Measurements from ENCODE around the gene ADH5.
A peak's percentile ranks its signal among the peaks of the same experiment; 100 is the strongest.
"Not testable (repeated sequence)": the region's sequence is repeated elsewhere in the genome, so short reads cannot be mapped to it uniquely, and the experiment has no call there.

The ADH5 gene

GRCh38 chr4:99088481-99089365 lies at the start of gene ADH5:
TSS of gene ADH5 (minus strand) at chr4:99088788. CDS start at chr4:99088700, 88 bp downstream.
- peak; percentile 62 for DNase-seq

GRCh38 chr4:99136329-99136728 lies 47.7 kb upstream of the ADH5 start:
- no peak for DNase-seq

- DNase-seq, result no peak
These were observed 47.1 kb upstream of the ADH5 start for GRCh38 chr4:99135541-99136162.

DNA sequence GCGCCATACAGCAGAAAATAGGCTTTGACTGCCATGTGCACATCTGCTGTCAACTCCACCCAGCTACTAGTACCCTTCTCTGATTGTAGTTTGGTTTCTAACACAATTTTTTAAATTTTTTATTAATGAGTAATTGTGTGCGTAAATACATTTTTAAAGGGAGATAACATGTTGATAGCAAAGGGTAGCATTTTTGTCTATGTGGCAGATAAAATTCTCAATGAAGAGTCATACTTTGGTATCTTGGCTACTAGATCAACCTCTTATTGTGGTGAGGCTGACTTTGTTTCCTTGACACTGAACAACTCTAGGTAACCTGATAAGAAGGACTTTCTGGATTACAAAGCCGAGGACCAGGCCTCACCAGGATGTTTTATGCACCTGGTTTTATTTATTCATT lies 46.0 kb upstream of the ADH5 start:
- DNase-seq, result no peak

GRCh38 chr4:99131378-99131777 lies 42.8 kb upstream of the ADH5 start:
- no peak for DNase-seq

GRCh38 chr4:99126376-99126775 lies 37.8 kb upstream of the ADH5 start:
- no peak for DNase-seq

GRCh38 chr4:99121008-99121407 lies 32.4 kb upstream of the ADH5 start:
- DNase-seq, result no peak

GRCh38 chr4:99120501-99120900 lies 31.9 kb upstream of the ADH5 start:
- no peak for DNase-seq

DNA sequence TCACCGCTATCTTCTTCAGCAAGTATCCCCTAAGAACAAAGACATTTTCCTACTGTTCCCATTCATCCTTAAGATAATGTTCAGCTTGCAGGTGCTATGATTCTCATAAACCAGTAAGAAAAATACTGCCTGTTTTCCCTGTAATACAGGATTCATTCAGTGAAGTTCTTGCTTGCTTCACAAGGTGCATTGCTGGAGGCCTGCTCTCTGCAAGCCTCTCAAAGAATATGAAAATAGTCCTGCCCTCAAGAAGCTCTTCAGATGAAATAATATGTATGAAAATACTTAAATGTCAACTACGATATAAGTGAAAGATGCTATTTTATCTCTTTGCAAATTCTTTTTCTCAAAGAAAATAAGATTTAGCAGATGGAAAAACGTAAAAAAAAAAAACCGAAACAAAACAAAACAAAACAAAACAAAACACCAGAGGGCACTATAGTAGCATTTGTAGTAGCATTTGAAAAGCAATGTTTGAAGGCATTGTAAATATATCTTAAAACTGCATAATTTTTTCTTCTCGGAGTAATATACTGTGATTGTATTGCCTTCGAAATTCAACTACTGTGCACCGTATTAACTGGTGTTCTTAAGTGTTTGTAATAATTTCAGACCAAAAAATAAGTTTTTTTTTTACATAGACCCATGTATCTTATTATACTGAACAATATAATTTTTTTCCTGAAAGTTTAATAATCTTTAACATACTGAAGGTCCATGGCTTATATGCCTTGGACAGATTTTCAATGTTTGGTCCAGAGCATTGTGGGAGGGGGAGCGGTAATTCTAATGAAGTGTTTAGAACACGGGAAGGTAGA lies 29.5 kb upstream of the ADH5 start:
- DNase-seq, result no peak

- not testable (repeated sequence) for DNase-seq
These were observed 28.7 kb upstream of the ADH5 start for GRCh38 chr4:99117122-99117841.

GRCh38 chr4:99109286-99109685 lies 20.7 kb upstream of the ADH5 start:
- not testable (repeated sequence) for DNase-seq

DNA sequence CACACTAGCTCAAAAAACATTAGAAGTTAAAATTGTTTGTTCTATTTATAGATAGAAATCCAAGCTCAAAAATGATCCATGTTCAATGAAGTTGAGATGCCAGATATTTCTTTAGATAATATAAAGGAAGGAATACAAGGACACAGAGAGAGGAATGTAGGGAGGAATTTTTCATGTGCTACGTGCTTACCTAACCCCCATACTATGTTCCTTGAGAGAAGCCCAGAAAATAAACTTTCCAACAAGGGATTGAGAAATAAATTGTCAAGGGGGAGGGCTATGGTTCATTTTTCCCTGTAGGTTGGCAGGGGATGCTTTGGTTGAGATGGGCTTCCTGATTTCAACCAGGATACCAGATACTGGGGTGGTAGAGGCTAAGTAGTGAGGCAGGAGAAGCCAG lies 15.6 kb upstream of the ADH5 start:
- no peak for DNase-seq

DNA sequence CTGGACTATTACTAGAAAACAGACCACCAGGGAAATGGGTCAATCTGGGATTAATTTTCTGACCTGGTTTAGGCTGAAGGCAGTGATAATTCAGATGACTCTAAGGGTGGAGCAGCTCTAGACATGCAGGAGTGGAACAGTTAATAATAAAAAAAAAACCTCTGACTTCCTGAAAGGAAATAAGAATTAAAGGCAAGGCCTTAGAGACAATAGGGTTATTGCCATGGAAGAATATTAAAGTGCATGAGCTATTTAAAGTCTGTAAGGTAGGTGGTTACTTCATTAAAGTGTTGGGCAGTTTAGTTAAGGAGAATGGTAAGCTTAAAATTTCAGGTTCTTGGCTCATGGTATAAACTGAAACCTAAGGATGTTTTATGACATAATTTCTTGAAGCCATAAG lies 14.6 kb upstream of the ADH5 start:
- DNase-seq, result no peak

DNA sequence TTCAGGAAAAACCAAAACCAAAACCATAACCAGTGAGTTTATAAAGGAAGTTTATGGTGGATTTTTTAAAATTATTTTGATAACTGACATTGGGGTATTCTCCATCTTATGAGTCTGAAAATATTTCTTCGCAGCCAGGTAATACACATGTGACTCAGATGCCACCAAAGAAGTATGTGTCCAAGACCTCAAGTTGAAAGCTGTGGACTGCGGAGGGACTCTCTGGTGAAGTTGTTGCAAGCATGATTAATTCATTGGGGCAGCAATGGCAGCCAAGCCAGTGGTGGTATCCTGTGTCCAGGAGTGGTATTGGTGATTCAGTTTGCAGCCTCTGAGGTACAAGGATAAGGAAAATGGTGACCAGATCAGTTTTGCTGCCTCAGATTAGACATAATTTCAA lies 14.0 kb upstream of the ADH5 start:
- DNase-seq, result no peak

DNA sequence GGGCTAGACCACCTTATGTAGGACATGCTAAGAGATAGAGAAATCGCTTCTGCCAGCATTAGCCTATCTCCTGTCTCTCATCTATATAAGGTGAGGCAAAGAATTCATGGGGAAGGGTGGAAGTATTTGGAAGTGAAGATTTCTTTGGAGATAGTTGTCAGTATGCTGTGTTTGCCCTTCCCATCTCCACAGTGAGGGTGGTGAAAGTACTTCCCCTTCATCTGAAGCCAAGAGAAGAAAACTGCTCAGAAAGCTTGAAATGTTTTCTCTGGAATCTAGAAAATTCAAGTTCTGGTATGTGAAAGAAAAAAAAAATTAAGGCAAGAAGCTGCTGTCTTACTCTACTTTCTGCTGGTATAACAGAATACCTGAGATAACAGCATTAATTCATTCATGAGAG lies 12.3 kb upstream of the ADH5 start:
- no peak for DNase-seq

DNA sequence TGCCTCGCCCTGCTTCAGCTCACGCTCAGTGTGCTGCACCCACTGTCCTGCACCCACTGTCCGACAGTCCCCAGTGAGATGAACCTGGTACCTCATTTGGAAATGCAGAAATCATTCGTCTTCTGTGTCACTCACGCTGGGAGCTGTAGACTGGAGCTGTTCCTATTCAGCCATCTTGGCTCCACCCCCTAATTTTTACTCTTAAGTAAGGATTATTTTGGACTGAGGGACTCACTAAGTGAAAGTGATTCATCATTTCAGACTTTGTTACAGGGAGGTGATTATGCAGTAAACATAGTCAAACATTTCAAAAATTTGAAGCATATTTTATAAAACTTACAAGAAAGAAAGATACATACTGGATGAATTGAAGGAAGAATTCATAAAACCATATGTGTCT lies 11.2 kb upstream of the ADH5 start:
- DNase-seq, result not testable (repeated sequence)

DNA sequence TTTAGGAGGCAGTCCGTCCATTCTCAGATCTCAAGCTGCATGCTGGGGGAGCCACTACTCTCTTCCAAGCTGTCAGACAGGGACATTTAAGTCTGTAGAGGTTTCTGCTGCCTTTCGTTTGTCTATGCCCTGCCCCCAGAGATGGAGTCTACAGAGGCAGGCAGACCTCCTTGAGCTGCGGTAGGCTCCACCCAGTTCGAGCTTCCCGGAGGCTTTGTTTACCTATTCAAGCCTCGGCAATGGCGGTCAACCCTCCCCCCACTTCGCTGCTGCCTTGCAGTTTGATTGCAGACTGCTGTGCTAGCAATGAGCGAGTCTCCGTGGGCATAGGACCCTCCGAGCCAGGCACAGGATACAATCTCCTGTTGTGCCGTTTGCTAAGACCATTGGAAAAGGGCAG lies 10.7 kb upstream of the ADH5 start:
- DNase-seq, result no peak

- not testable (repeated sequence) for DNase-seq
These were observed 3.3 kb upstream of the ADH5 start for GRCh38 chr4:99091841-99092240.

DNA sequence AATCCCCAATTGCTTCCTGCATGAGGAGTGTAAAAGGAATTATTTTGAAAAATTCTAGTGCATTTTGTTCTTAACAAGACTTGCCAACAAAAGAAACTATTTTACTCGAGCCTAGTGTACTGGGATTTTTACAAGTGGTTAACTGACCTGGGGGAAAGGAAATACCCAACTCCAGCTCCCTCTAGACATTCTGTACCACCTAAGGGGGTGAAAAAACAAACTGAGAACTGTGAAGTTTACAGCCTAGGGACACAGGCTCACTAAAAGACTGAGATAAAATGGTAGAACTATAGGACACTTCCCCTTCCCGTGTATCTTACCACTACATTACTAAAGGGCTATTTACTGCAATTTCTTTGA lies 2.6 kb upstream of the ADH5 start:
- no peak for DNase-seq

DNA sequence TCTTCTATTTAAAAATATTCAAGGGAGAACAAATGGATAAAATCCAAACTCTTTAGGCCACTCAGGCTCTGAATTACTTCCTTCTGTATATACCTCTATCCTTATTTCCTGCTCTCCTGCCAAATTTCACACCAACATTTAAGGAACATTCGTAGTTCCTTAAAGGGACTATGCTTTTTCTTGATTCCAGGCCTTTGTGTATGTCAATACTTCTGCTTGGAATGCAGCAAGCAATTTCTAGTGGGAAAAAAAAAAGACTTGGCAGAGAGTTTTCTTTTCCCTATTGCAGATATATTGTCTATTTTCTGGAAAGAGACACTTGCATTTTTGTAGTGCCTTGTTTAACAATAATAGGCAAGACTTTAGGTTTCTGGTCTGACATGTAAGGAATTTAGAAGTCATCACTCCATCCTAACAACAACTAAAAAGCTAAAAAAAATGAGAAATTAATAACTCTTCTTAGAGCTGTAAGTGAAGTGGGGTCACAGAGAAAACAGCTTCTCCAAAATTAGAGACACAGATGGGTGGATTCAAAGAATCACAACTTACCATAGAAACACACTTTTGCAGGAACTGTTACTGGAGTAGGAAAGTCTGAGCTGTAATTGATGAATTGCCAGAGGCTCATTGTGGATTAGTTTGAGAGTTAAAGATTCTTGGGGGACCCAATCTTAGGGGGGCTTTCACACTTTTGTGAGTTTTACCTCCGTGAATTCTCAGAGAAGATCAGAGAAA lies 2.1 kb upstream of the ADH5 start:
- no peak for DNase-seq

DNA sequence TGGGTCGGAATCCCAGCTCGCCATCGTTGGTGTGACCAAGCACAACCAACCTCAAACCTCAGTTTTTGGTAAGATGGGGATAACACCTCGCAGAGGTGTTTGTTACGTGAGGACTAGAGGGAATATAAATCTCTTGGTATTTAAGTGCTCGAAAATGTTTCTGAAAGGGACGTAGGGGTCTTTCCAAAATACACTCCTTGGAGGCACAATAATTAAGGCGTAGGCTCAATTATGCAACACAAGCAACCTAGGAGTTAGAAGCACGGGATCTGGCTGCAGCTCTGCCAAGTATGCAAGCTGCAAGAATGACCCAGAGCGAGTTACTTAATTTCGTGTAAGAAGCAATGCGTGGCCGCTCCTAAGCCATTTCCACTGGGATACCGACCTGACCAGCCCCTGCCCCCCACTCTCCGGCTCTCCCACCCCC lies 552 bp downstream of the ADH5 start:
- no peak for DNase-seq

DNA sequence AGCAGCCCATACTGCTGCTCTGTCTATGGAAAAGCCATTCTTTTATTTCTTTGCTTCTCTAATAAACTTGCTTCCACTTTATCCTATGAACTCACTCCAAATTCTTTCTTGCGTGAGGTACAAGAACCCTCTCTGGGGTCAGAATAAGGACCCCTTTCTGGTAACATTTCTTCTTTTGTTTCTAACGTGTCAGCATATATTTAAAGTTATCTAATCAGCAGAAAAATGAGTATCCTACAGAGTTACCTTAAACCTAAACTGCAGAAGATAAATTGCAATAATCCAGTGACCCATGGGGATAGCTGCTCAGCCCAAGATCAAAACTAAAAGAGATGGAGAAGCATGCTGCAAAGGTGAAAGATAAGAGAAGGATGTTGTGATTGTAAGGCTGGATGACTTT lies 4.0 kb downstream of the ADH5 start:
- no peak for DNase-seq
